ENCODE data around the gene C4B.

DNA sequence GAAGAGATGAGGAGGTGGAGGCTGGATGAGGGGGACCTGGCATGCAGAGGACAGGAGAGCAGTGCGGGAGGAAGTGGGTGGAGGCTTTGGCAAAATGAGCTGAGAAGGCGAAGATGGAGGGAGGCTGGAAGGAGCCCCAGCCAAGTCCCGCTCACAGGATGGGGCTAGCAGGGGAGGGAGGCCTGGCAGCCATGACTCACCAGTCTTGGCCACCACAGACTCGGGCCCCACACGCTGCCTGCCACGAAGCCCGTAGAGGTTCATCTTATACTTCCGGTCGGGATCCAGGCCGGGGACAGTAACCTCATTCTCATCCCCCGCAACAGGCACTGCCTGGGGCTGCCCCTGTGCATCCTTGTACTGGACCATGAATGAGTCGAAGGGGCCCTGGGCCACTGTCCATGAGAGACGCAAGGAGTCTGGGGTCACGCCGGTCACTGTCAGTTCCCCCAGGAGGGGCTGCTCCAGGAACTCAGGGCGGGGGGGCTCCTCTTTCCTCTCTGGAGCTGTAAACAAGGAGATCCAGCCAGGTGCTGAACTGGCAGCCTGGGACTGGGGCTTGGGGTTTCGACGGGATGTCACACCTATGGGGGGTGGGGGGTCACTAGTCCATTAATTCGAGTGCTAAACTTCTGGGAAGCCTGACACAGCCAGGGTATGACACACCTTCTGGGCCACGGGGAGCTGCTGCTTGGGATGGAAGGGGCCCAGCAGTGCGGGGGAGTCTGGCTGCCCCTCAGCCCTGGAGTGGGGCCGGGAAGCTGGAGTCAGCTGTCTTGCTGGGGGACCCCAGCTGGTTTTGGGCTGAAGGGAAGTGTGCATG is 66.8 kb downstream of the C4B start:
- TF ChIP-seq, protein P1, sequence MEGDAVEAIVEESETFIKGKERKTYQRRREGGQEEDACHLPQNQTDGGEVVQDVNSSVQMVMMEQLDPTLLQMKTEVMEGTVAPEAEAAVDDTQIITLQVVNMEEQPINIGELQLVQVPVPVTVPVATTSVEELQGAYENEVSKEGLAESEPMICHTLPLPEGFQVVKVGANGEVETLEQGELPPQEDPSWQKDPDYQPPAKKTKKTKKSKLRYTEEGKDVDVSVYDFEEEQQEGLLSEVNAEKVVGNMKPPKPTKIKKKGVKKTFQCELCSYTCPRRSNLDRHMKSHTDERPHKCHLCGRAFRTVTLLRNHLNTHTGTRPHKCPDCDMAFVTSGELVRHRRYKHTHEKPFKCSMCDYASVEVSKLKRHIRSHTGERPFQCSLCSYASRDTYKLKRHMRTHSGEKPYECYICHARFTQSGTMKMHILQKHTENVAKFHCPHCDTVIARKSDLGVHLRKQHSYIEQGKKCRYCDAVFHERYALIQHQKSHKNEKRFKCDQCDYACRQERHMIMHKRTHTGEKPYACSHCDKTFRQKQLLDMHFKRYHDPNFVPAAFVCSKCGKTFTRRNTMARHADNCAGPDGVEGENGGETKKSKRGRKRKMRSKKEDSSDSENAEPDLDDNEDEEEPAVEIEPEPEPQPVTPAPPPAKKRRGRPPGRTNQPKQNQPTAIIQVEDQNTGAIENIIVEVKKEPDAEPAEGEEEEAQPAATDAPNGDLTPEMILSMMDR (conservative IDR thresholded peaks at IDR 0.05 in 1 of 2, IDR thresholded peaks at IDR 0.05 in 1 of 2; ENCODE audit: low read depth in 1 of 2, low read length in 2 of 2), result no peak
- no peak for TF ChIP-seq EZH2 (IDR thresholded peaks at IDR 0.05; ENCODE audit: low read length, missing control alignments)

All from fibroblast of lung (primary cell).